Measurements from ENCODE around the gene FGF1.

FGF1 gene

GRCh38 chr5:142542906-142543305 lies 143.0 kb downstream of the FGF1 start:
- no peak for DNase-seq (ENCODE audit: low read depth in 2 of 2)

All from stimulated activated CD4-positive, alpha-beta T cell treated with anti-CD3 and anti-CD28 coated beads, Interleukin-4, amount 100 ng/mL, for 48 hours (primary cell).